HG03469 (cell line): Measurements from ENCODE around the gene NKPD1.

Experiments
- ATAC-seq: cut with Tn5 transposase; IDR thresholded peaks from one replicate; pipeline ENCODE4 v1.9.1; 2021; ENCODE audit warnings: mild to moderate bottlenecking, moderate library complexity, moderate number of reproducible peaks; ENCODE audit not compliant: unreplicated experiment

The NKPD1 gene

GRCh38 chr19:45156751-45157150, 4.0 kb downstream of the NKPD1 start:
- ATAC-seq = no peak

DNA sequence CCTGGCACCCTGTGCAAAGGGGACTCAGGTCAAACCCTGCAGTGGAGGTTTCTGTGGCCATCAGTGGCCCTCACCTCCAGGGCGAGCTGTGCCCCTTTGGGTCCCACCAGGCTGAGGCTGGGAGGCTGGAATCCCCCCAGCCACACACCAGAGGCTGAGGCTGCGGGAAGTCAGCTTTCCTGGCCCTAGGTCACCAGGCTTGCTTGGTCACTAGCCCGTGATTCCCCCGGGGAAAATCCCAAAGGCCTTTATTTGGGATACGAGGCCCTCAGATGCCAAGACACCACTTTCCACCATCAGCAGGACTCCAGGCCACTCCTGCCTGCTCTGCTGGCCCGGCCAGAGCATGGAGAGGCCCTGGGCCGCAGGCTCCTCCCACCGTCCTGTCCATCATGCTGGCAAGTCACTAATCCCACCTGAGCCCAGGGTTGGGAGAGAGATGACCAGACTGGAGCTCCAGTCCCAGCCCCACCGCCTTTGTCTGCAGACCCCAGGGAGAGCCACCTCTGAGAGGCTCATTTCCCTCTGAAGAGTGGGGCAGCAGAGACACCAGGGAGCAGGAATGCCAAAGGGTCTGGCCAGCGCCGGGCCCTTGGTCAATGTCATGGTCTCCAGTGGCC, 4.7 kb downstream of the NKPD1 start:
- no peak for ATAC-seq

DNA sequence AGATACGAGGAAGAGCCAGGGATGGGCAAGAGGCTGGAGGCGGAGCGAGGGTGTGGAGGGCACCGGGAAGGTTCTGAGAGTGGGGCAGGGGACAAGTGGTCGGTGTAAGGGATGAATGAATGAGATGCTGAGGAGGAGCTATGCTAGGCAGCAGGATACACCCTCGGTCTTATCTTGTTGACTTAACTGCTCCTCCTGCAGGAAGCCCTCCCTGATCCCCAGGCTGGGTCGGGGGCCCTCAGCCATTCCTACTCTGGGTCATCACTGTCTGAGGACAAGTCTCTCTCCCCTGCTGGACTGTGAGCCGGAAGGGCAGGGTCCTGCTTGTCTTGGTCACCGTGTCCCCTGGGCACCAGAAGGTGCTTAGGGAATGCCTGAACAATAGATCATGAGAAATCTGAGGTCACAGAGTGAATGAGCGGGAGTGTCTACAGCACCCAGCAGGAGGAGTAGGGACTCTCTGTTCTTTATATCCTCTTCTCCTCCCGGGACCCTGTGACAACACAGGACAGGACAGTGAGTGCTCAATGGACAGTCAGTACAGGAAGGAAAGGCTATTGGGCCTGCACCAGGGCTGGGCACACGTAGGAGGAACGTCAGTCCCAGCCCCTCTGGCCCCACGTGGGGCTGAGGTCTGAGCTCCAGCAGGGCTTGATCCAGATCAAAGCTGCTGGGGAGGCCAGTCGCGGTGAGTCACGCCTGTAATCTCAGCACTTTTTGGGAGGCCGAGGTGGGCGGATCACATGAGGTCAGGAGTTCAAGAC, 6.5 kb downstream of the NKPD1 start:
- no peak for ATAC-seq

- ATAC-seq = no peak
These were observed 7.3 kb downstream of the NKPD1 start for GRCh38 chr19:45153339-45154063.

GRCh38 chr19:45152504-45153338, 8.1 kb downstream of the NKPD1 start:
- ATAC-seq = no peak

- no peak for ATAC-seq
These were observed 8.8 kb downstream of the NKPD1 start for GRCh38 chr19:45151821-45152503.

DNA sequence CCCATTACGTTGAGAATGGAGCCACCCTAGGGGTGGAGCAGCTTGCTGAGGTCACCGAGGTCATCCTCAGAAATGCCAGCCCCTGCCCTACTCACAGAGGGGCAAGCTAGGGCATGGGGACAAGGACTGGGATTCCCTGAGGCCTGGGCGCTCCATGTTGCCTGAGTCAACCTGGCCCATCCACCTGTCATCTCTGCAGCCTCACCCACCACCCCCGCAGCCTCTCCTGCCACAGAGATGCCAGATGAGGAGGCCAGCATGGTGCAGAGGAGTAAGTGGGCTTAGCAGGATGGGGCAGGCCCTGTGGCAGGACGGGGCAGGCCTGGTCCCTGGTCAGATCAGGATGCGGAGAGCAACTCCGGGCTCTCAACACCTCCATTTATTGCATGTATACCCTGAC, 9.5 kb downstream of the NKPD1 start:
- ATAC-seq = no peak

GRCh38 chr19:45150751-45151281, 10.0 kb downstream of the NKPD1 start:
- no peak for ATAC-seq

DNA sequence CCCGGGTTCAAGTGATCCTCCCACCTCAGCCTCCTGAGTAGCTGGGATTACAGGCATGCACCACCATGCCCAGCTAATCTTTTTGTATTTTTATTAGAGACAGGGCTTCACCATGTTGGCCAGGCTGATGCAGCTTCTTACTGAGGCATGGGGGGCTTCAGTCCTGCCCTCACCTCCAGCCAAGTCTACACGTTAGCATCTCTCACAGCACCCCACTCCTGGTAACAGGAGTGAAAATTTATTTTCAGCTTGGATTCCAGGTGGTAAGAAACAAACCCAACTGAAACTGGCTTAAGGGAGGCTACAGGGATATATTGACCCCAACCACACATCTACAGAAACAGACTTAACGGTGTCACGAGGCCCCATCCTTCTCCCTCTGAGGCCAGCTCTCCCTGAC, 10.6 kb downstream of the NKPD1 start:
- no peak for ATAC-seq

GRCh38 chr19:45149129-45149528, 11.7 kb downstream of the NKPD1 start:
- no peak for ATAC-seq

DNA sequence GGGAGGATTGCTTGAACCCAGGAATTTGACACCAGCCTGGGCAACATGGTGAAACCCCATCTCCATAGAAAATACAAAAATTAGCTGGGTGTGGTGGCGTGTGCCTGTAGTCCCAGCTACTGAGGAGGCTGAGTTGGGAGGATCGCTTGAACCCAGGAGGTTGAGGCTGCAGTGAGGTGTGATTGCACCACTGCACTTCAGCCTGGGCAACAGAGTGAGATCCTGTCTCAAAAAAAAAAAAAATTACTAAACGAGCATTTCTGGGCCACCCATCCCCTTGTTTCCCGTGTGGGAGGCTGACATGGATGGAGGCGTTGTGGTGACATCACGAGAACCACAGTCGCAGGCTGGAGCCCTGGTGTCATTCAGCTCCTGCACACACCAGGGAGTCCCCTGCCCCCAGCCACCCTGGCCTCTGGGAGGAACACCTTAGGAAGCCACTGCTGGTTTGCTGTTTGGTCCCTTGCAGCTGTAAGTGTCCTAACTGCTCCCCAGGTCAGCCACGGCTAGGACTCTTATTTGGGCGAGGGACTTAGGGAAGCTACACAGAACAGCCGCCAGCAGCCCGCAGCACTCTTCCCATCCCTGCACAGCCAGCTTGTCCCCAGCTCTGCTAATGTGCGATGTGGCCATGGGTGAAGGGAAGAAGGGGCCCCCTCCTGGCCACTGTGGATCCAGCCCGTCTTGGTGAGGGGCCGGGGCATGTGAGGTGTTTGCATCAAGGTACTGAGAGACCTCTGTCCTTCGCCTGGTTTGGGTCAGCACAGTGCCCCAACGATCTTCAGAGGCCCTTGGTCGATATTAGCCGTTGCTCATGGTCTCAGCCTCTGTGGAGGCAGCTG, 12.7 kb downstream of the NKPD1 start:
- ATAC-seq = no peak

GRCh38 chr19:45146741-45147205, 14.0 kb downstream of the NKPD1 start:
- ATAC-seq = no peak

GRCh38 chr19:45146251-45146650, 14.5 kb downstream of the NKPD1 start:
- no peak for ATAC-seq

DNA sequence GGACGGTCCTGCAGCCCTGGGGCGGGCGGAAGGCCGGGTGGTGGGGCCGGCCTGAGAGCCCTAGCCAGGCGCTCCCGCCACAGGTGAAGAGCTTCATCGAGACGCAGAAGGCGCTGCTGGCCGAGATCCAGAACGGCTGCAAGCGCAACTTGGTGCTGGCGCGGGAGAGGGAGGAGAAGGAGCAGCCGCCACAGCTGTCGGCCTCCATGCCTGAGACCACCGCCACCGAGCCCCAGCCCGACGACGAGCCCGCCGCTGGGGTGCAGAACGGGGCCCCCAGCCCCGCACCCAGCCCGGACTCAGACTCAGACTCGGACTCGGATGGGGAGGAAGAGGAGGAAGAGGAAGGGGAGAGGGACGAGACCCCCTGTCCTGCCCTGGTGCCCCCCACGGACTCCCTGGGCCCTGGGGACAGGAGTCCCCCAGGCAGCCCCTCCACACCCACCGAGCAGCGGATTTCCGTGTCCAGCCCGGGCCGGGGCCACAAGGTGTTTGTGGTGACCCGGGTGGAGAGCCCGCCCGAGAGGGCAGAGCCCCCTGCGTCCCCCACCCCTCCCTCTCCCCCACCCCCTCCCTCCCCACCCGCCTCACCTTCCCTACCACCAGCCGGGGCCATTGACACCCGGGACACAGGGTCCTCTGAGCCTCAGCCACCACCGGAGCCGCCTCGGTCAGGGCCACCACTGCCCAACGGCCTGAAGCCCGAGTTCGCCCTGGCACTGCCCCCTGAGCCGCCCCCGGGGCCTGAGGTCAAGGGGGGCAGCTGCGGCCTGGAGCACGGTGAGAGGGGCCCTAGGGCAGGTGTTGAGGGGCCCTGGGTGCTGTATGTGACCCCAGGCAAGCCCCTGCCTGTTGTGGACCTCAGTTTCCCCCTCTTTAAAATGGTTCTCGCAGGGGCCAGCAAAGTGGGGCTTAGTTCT, 15.3 kb downstream of the NKPD1 start:
- ATAC-seq = no peak

GRCh38 chr19:45144431-45145269, 16.1 kb downstream of the NKPD1 start:
- ATAC-seq = no peak

- no peak for ATAC-seq
These were observed 18.1 kb downstream of the NKPD1 start for GRCh38 chr19:45142726-45143110.

GRCh38 chr19:45142016-45142725, 18.6 kb downstream of the NKPD1 start:
- no peak for ATAC-seq
